ENCODE data around the gene GRK5.

The GRK5 gene

DNA sequence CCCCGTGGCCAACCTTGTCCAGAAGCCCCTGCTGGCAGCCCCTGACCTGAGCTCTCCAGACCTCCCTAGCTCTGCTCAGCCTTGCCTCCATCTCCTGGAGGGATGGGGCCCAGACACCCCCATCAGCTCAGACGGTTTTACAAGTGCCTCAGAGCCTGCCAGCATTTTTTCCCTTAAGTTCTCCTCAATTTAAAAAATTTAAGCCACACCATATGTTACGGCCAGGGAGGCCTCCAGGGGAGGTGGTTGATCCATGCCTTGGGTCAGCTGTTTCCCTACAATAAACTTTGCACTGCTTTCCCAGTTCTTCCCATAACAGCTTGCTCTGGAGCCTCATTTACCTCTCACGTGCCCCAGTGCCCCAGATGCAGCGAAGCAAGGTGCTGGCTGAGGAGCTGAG, 191.6 kb downstream of the GRK5 start:
- no peak overlapping the region for H3K4me3 ChIP-seq (ENCODE audit: low read depth, low read length)

DNA sequence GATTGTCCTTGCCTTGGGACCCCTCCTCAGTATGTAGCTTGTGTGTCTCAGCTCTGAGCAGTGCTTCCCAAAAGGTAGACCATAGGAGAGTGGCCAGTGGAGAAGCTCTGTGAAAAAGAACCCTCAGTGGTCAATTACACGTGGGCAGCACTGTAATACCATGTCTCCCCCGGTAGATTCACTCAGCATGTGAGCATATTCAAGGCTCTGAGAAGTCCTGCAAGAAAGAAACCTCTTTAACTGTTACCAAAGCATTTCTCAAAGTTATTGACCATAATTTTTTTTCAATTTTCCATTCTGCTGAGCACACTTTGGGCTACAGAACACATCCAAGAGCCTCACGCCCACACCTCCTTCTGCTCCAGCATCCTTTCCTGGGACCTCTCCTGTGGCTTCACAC, 192.1 kb downstream of the GRK5 start:
- no peak overlapping the region for H3K4me3 ChIP-seq (ENCODE audit: low read depth, low read length)

DNA sequence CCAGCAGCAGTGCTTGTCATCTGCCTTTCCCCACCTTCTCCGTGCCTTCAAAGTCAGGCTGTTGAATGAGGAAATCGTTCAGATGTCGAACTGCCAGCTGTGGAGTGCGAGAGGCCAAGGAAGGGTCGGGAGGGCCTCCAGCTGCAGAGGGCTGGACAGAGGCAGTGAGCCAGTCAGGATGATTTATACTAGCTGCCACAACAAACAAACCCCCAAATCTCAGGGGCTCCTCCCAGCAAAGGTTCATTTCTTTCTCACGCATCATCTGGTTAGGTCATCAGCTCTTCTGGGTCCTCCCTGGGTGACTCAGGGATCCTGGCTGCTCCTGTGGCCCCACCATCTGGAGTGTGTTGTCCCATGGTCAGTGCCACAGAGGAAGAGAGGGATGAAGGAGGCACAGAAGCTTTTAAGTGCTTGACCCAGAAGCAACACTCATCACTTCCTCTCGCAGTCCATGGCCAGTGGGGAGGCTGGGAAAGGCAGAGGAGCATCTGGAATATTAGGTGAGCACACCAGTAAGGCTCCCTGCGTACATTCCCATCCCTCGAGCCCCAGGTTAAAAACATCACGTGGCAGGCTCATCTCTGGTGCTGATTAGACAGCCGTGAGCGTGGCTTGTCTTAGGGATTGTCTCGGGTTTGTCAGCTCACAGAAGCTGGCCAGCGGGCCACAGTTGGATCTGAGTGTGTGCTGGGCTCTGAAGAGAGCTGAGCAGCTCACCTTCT, 194.5 kb downstream of the GRK5 start:
- no peak overlapping the region for H3K4me3 ChIP-seq (ENCODE audit: low read depth, low read length)

DNA sequence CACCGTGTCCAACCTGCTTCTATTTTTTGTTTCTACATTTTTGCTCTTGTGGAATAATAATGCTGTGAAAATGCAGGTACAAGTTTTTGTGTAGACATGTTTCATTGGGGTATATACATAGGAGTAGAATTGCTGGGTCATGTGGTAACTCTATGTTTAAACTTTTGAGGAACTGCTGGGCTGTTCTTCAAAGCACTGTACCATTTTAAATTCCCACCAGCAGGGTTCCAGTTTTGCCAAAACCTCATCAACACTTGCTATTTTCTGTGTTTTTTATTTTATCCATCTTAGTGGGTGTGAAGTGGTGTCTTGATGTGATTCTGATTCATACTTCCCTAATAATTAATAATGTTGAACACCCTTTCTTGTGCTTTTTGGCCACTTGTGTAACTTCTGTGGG, 196.6 kb downstream of the GRK5 start:
- no peak overlapping the region for H3K4me3 ChIP-seq (ENCODE audit: low read depth, low read length)

DNA sequence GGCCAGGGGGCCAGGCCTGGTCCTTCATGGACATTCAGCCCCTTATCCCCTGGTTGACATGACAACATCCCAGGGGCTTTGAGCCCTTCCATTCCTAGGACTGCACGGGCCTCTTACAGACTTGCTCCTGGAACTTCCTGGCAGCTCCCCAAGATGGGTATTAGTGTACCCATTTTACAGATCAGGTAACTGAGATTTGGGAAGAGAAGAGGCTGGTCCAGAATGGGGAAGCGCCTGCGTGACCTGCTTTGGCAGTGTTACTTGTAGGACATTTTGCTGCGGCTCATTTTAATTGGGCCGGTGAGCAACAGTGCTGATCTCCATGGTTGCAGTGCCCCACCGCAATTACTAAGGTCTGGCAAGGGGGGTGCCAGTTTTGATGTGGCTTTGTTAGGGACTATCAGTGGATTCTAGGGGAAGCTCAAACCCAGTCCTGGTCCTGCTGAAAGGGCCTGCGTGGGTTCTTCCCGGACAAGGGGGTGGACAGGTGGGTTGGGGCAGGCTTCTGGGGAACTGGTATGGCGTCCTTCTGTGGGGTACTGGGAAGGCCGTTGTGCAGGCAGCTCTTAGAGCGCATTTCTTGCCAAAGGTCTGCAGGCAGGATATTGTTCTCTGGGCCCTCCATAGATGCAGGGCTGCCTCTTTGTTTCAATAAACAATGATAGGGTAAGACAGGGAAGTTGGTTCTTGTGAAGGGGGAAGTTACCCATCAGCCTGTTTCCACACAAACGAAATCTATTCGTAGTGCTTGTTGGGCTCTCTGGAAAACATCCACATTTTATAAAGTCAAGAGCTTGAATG, 197.5 kb downstream of the GRK5 start:
- H3K4me3 ChIP-seq (ENCODE audit: low read depth, low read length), result no peak overlapping the region

DNA sequence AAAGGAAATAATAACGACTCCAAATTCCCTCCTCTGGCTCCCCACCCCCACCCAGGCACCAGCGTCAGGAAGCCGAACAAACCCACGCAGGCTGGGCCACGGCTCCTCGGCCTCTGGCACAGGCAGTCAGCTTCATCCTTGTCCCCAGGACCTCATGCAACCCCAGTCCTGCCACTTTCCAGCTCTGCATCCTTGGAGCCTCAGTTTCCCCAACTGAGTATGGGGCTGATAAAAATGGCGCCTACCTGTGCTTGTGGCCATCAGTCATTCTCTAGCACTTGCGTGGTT, 198.1 kb downstream of the GRK5 start:
- H3K4me3 ChIP-seq (ENCODE audit: low read depth, low read length), result no peak overlapping the region

DNA sequence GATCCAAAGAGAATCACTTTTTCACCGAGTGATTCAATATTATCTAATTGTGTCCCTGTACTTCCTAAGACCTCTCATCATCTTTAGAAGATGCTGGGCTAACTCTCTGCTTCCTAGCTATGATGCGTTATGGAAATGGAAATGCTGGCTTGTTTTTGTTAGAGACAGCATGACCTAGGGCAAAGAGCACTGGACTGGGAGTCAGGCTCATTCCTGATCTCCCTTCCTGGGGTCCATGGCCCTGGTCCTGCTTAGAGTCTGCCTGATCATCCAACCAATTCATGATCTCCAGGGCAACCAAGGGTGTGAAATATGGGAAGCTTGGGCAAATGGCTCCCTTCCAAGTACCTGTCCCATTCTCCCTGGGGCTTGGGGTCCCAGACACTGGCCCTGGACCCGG, 198.8 kb downstream of the GRK5 start:
- H3K4me3 ChIP-seq (ENCODE audit: low read depth, low read length), result no peak overlapping the region

DNA sequence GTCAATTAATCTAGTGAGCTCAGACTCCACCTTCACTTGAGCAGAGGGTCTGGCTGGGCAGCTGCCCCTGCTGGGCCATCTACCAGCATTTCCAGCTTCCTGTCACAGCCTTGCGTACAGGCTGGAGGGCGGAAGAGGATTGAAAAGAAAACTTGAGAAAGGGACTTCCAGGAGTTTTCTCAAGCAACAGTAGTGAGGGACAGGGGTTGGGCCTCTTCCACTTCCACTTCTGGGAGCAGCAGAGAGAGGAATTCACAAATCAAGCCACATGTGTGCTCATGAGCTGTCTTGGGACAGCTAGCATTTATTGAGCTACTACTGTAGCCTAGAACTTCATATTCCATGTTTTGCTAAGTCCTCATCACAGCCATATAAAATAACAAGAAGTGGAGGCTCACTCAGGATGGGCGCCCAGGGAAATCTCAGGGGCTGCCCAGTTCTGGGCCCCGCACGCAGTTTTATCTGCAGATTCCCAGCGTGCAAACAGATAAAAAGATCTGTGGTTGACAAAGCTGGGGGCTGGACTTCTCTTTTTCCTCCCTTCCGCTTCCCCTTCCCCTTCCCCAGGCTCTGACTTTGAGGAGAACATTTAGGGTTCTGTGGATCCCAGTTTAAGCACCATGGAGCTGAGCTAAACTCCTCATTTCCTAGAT, 199.4 kb downstream of the GRK5 start:
- H3K4me3 ChIP-seq (ENCODE audit: low read depth, low read length), result no peak overlapping the region

GRCh38 chr10:119407254-119407777, 199.9 kb downstream of the GRK5 start:
- no peak overlapping the region for H3K4me3 ChIP-seq (ENCODE audit: low read depth, low read length)

DNA sequence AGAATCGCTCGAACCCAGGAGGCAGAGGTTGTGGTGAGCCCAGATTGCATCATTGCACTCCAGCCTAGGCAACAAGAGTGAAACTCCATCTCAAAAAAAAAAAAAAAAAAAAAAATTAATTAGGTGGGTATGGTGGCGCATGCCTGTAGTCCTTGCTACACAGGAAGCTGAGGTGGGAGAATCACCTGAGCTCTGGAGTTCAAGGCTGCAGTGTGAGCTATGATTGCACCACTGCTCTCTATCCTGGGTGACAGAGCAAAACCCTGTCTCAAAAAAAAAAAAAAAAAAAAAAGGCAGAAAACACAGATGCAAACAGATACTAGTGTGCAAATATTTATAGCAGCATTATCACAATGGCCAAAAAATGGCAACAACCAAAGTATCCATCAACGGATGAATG, 200.7 kb downstream of the GRK5 start:
- no peak overlapping the region for H3K4me3 ChIP-seq (ENCODE audit: low read depth, low read length)

DNA sequence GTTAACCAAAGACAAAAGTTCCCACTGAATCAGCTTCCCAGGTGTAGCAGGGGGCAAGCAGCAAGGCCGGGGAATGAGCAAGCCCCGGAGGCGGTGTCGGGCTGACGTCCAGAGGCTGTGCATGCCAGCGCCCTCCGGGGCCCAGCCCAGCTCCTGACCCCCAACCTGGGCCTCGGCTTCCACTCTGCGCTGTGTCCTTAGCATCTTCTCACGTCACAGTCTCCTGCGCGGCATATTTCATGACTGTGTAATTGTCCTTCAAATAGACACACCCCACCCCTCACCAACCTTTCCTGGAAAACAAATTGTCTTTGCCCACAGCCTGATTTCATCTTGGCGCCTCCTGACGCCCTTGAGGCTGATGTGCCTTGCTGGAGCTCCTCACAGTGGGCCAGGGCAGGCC, 201.6 kb downstream of the GRK5 start:
- H3K4me3 ChIP-seq (ENCODE audit: low read depth, low read length), result no peak overlapping the region

DNA sequence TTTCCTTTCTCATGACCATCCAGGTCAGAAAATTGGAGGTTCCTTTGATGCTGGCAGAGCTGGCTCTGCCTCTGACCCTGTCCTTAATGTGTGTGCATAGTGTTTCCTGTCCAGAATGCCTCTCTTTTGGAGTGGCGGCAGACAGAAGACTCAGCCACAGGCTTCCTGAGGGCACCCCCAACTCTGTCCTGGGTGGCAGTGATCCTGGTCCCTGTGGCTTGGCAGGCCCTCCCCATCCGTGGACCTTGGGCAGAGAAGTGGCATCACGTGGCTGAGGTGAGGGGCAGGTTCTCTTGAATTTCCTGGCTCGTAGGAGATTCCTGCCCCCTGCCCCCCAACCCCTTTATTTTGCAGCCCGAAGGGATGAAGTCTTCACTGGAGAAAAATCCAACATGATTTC, 202.0 kb downstream of the GRK5 start:
- no peak overlapping the region for H3K4me3 ChIP-seq (ENCODE audit: low read depth, low read length)

DNA sequence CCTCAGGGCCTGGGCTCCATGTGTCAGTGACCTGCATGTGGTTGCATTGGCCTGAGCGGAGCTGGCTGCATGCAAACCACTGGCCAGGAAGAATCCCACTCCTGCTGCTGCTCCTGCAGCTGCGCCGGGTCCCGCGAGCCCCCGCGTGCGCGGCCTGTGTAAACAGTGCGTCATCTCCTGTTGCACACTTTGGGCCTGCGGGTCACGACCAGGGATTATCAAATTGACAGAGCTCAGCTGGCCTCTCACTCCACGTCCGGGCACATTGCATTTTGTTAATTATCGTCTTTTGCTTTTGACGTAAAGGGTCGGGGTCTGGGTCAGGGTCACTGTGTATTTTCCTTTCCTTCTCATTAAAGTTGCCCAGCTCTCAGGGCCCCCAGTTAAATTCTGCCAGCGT, 202.5 kb downstream of the GRK5 start:
- H3K4me3 ChIP-seq (ENCODE audit: low read depth, low read length), result no peak overlapping the region

- H3K4me3 ChIP-seq (ENCODE audit: low read depth, low read length), result no peak overlapping the region
Observed at GRCh38 chr10:119410361-119411116, 203.2 kb downstream of the GRK5 start.

- H3K4me3 ChIP-seq (ENCODE audit: low read depth, low read length), result no peak overlapping the region
Observed at GRCh38 chr10:119412244-119413092, 205.1 kb downstream of the GRK5 start.

DNA sequence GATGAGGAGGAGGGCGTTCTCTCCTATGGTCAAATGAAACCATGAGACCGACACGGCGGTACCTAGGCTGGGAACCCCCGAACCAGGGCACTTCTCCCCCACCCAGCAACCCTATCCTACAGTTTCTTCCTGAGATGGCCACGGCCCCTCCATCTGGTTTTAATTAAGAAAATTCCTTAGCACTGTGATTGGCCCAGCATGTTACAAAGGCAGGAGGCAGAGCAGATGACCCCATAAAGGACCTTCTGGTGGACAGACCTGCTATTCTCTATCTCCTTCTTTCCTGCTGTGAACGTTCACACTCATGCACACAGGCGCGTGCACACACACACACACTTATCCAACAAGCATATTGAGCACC, 205.7 kb downstream of the GRK5 start:
- no peak overlapping the region for H3K4me3 ChIP-seq (ENCODE audit: low read depth, low read length)

DNA sequence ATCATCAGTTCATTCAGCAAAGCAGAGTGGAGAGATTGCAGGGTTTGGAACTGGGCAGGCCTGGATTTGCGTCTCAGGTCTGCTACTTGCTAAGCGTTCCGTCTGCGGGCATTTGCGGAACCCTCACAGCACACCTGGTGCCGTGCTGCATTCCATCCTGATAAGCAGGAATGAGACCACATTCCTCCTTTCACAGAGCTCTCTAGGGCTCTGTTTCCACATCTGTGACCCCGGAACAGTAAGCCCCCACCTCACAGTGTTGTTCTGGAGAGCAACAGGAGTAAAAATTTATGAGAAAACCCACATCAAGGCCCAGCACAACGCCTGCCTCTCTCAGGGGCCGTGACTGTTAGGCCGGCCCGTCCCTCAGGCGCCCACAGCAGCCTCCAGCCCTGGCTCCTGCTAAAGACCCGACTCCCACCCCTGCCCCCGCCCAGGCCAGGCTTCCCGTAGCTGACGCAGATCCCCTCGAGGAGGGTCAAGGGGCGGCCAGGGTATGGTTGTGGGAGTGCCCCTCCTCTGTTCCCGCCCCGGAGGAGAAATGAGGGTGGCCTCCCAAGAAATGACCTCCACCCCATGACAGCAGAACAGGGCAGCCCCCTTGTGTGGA, 206.2 kb downstream of the GRK5 start:
- H3K4me3 ChIP-seq (ENCODE audit: low read depth, low read length), result no peak overlapping the region

DNA sequence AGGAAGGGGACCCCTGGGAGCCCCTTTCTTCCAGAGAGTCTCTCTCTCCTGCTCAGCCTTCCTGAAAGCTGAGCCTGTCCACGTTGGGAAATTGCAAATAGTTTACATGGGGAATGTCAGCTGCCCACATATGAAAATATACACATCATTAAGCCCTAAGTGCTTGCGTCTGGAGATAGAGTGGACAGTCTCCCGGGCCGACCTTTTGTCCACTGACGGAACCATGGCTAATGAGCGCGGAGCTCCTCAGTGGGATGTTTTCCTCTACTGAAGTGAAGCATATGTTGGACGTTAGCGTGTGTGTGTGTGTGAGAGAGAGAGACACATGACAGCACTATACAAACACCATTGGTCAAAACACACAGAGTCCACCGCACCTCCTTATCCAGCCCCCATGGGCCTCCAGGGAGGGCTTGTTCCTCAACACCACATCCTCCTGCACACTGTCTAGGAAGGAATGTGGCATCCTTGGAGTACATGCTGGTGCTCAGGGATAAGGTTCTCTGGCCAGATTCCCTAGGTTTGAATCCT, 206.8 kb downstream of the GRK5 start:
- H3K4me3 ChIP-seq (ENCODE audit: low read depth, low read length), result no peak overlapping the region

DNA sequence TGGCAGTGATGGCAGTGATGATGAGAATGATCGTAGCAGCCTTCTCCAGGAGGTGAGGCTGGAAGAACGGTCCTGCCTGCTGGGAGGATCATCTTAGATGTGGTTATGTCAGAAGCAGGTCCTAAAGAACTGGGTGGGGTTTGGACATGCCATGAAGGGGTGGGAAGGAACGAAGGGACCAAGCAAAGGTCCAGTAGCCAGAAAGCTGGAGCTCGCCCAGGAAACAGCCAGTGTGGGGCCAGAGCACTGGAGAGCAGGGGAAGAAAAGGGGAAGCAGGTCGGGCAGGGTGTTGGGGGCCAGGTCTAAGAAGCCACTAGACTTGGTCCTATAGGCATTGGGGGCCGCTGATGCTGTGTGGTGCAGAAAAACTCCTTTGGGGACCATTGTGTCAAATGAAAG, 207.8 kb downstream of the GRK5 start:
- H3K4me3 ChIP-seq (ENCODE audit: low read depth, low read length), result no peak overlapping the region
